Hepatocyte (in vitro differentiated cells): ENCODE data around the gene CD8B.
"Not testable (repeated sequence)": the region's sequence is repeated elsewhere in the genome, so short reads cannot be mapped to it uniquely, and the experiment has no call there.

Experiments
- CTCF ChIP-seq: fragments of 200-600 bp; sonication (generic); IDR thresholded peaks from 2 replicates; pipeline ENCODE4 v1.5.1; 2016; ENCODE audit warnings: antibody characterized with exemption, mild to moderate bottlenecking; ENCODE audit not compliant: poor library complexity
- EZH2 ChIP-seq: fragments of 200-600 bp; sonication (generic); IDR thresholded peaks from 2 replicates; pipeline ENCODE4 v1.6.1; 2016; ENCODE audit warnings: antibody characterized with exemption, mild to moderate bottlenecking, borderline replicate concordance
- EZH2phosphoT487 ChIP-seq: fragments of 200-600 bp; sonication (generic); IDR thresholded peaks from one replicate; pipeline ENCODE4 v1.6.1; 2018; ENCODE audit warnings: antibody characterized with exemption, mild to moderate bottlenecking, low read depth, moderate library complexity; ENCODE audit not compliant: unreplicated experiment, severe bottlenecking

DNA sequence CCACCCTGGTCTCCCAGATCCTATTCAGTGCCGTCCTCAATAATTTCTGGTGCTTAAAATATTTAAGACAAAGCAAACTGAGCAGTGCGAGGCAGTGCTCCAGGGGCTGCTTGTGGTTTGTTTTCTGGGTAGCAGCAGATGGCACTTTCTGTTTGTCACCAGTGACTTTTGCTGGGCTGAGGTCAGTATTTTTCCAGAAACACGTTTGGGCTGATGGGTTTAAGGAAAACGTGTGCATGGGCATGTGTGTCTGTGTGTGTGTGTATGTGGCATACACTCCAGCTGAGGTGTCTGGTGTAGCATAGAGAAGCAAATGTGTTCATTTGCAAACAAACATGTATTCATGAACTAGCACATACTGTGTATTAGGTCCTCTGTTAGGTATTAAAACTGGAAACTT, 10.1 kb downstream of the CD8B start:
- not testable (repeated sequence) for TF ChIP-seq EZH2, CTCF, EZH2phosphoT487
